Gastroesophageal sphincter (tissue), 4 donors: ENCODE measurements around the gene RAX2. TPM values are rescaled to one million over a fixed set of nuclear protein-coding genes. Genes with fewer than 3 reads are reported as not detected.

Experiments
- ATAC-seq: fragments of 150-250 bp; one replicate; pipeline ENCODE4 v1.9.1; 2016; ENCODE audit warnings: mild to moderate bottlenecking, moderate library complexity
- H3K27ac ChIP-seq, 4 donors: fragments of 200-600 bp; sonication (generic) in 3 of 4; 1 replicate in 3 of 4; 2 replicates in 1 of 4; pipeline ENCODE4 v1.5.1; 2016 to 2019
- H3K27me3 ChIP-seq: fragments of 200-600 bp; sonication (generic); one replicate; pipeline ENCODE4 v1.5.1; 2019
- H3K36me3 ChIP-seq, 2 donors: fragments of 200-600 bp; sonication (generic); one replicate each; pipeline ENCODE4 v1.5.1; 2019; ENCODE audit warnings: control low read depth in 1 of 2
- H3K4me1 ChIP-seq, 3 donors: fragments of 200-600 bp; sonication (generic); 1 replicate in 2 of 3; 2 replicates in 1 of 3; pipeline ENCODE4 v1.5.1; 2016 to 2019; ENCODE audit warnings: control low read depth in 2 of 3
- H3K4me3 ChIP-seq, 2 donors: fragments of 200-600 bp; sonication (generic); one replicate each; pipeline ENCODE4 v1.5.1; 2019; ENCODE audit warnings: mild to moderate bottlenecking in 1 of 2, moderate library complexity in 1 of 2
- H3K9me3 ChIP-seq, 3 donors: fragments of 200-600 bp; sonication (generic); one replicate each; pipeline ENCODE4 v1.5.1; 2017 to 2019; ENCODE audit warnings: control low read depth in 2 of 3
- EP300 ChIP-seq: sonication (generic); formaldehyde crosslinking; IDR thresholded peaks from one replicate; pipeline ENCODE4 v1.6.1; 2017; ENCODE audit warnings: antibody characterized with exemption, mild to moderate bottlenecking
- POLR2A ChIP-seq, 2 donors: fragments of 450-650 bp; IDR thresholded peaks; one replicate each; pipeline ENCODE4 v1.6.1; 2017; ENCODE audit warnings: antibody characterized with exemption in 2 of 2, mild to moderate bottlenecking in 2 of 2, moderate library complexity in 1 of 2
- POLR2AphosphoS5 ChIP-seq: sonication (generic); formaldehyde crosslinking; IDR thresholded peaks from one replicate; pipeline ENCODE4 v1.6.1; 2017; ENCODE audit warnings: antibody characterized with exemption
- WGBS, 2 donors: methylation state at CpG; one replicate each; pipeline ENCODE4 v1.1.5; 2018; ENCODE audit warnings: low coverage in 1 of 2; 5-methylcytosine and 5-hydroxymethylcytosine counted together
- small RNA-seq, 4 donors: library from RNA; depleted of rRNA; stranded (forward); fragments of <200 nt; gene quantifications; one replicate each; pipeline ENCODE3, GENCODE V24; 2016
- total RNA-seq, 4 donors: library from RNA; depleted of rRNA; stranded (reverse); fragments of >200 nt; gene quantifications; one replicate each; pipeline ENCODE4 v1.1.0, GENCODE V29; 2016
- TF ChIP-seq, protein P1 (sequence below), 4 experiments: fragments of 200-600 bp in 2 of 4; fragments of 450-650 bp in 2 of 4; sonication (generic) in 1 of 4; IDR thresholded peaks; one replicate each; pipeline ENCODE4 v1.5.1; 2017 to 2019; ENCODE audit warnings: antibody characterized with exemption in 4 of 4, mild to moderate bottlenecking in 2 of 4, moderate library complexity in 2 of 4

The RAX2 gene
- total RNA-seq, 4 donors from 2014 or later, result not detected

DNA sequence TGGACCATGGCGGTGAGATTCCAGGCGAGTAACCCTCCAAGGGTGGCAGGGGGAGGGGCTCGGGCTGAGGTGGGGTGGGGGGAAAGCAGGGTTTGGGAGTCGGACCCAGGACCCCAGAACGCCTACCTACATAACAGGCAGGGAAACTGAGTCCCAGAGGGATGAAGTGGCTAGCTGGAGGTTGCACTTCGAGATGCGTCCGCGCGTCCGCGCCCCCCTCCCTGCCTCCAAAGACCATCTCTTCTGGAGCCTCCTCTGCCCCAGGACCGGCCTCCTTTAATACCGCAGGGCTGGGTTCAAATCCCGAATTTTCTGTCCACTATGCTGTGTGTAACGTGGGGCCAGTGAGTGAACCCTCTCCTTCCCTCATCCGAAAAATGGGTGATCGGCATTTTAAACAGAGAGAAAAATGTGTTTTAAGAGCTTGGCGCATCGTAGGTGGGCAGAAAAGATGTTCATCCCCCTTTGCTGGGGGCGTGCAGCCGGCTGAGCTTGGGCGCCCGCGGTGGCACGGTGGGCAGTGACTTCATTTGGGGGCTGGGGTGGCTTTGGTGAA is 50.1 kb downstream of the RAX2 start:
- ATAC-seq, result no peak
- H3K4me1 ChIP-seq, result peaks cover 0 to 33% (median 9%) of the 10 kb centered on the region in 3 donors
- 0 to 10% methylated on average over 2 to 6 of the region's 26 CpGs for WGBS, 2 donors
- H3K4me3 ChIP-seq, result peak overlapping the region in 1 of 2 donors; percentile 34
- no peak for TF ChIP-seq POLR2AphosphoS5
- TF ChIP-seq, protein P1, sequence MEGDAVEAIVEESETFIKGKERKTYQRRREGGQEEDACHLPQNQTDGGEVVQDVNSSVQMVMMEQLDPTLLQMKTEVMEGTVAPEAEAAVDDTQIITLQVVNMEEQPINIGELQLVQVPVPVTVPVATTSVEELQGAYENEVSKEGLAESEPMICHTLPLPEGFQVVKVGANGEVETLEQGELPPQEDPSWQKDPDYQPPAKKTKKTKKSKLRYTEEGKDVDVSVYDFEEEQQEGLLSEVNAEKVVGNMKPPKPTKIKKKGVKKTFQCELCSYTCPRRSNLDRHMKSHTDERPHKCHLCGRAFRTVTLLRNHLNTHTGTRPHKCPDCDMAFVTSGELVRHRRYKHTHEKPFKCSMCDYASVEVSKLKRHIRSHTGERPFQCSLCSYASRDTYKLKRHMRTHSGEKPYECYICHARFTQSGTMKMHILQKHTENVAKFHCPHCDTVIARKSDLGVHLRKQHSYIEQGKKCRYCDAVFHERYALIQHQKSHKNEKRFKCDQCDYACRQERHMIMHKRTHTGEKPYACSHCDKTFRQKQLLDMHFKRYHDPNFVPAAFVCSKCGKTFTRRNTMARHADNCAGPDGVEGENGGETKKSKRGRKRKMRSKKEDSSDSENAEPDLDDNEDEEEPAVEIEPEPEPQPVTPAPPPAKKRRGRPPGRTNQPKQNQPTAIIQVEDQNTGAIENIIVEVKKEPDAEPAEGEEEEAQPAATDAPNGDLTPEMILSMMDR (IDR thresholded peaks at IDR 0.05), result no peak
- no peak for TF ChIP-seq EP300
- TF ChIP-seq POLR2A (IDR thresholded peaks at IDR 0.05), result no peak
- H3K27me3 ChIP-seq, result peaks cover 75% of the 10 kb centered on the region
- H3K9me3 ChIP-seq, result no peaks in the 10 kb centered on the region
- no peak overlapping the region for H3K27ac ChIP-seq
- H3K36me3 ChIP-seq, result no peaks in the 10 kb centered on the region

DNA sequence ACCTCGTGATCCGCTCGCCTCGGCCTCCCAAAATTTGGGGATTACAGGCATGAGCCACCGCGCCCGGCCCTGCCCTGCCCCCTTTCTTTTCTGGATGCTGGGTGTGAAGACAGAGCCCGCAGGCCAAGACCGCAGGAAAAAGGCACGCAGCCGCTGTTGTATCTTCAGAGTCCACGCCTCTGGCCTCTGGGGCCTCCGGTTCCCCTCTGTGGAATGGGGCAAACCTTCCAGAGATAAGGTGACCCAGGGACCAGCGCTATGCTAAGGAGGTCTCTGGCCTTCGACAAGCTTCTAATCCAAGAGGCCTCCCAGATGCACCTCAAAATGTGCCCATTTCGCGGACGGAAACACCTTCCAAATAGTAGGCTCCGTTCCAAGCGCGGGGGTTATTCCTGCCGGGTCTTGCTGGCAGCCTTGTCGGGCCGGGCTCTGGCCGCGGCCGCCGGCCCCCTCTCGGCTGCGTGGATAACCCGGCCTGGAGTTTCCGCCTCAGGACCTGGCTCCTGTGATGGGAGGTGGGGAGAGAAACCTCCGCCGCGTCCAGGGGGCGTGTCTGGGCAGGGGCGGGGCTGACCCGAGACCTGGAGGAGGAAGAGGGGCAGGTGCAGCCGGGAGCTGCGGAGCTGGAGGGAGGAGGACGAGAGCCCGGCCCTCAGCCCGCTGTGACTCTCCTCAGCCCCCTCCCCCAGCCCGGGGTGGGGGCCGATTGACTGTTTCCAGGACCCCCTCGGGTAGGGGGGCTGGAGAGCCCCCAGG is 50.7 kb downstream of the RAX2 start:
- no peaks in the 10 kb centered on the region for H3K36me3 ChIP-seq
- no peak overlapping the region for H3K27ac ChIP-seq
- H3K4me1 ChIP-seq, result peaks cover 0 to 33% (median 9%) of the 10 kb centered on the region in 3 donors
- H3K27me3 ChIP-seq, result peaks cover 74% of the 10 kb centered on the region
- peak overlapping the region in 1 of 2 donors; percentile 34 for H3K4me3 ChIP-seq
- no peaks in the 10 kb centered on the region for H3K9me3 ChIP-seq
- WGBS, 2 donors, result 0% methylated on average over 8 of the region's 46 CpGs; no CpG with 5 or more reads in 1 of the 2 donors
- TF ChIP-seq EP300 (no peak), POLR2AphosphoS5 (no peak), POLR2A (IDR thresholded peaks at IDR 0.05) (no peak)
- TF ChIP-seq, protein P1 (IDR thresholded peaks at IDR 0.05), result no peak
- peak; percentile 75 for ATAC-seq

- Histone ChIP-seq H3K9me3 (no peaks in the 10 kb centered on the region), H3K4me1 (peaks cover 0 to 33% (median 9%) of the 10 kb centered on the region in 3 donors), H3K4me3 (no peak overlapping the region), H3K27ac (no peak overlapping the region), H3K36me3 (no peaks in the 10 kb centered on the region), H3K27me3 (peaks cover 68% of the 10 kb centered on the region)
- TF ChIP-seq, protein P1 (IDR thresholded peaks at IDR 0.05), result no peak
- TF ChIP-seq POLR2A (IDR thresholded peaks at IDR 0.05) (no peak), EP300 (no peak), POLR2AphosphoS5 (no peak)
- WGBS, 2 donors, result 11 to 23% methylated on average over 4 to 7 of the region's 9 CpGs
- ATAC-seq, result no peak
Measured at GRCh38 chr19:3720349-3720917, 51.6 kb downstream of the RAX2 start.

DNA sequence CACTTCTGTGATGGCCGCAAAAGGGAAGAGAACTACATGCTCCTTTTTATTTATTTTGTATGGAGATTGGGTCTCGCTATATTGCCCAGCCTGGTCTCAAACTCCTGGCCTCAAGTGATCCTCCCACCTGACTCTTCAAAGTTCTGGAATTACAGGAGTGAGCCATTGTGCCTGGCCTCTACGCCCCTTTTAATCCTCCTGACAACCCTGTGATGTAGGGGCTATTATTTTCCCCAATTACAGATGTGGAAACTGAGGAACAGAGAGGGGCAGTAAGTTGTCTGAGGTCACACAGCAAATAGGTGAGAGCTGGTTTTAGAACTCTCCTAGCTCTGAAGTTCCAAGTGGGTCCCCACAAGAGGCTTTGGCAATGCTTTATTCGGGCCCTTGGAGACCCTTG is 52.2 kb downstream of the RAX2 start:
- no peaks in the 10 kb centered on the region for H3K9me3 ChIP-seq
- no peak for ATAC-seq
- H3K4me3 ChIP-seq, result no peak overlapping the region
- TF ChIP-seq POLR2AphosphoS5 (no peak), EP300 (no peak), POLR2A (IDR thresholded peaks at IDR 0.05) (no peak)
- TF ChIP-seq, protein P1 (IDR thresholded peaks at IDR 0.05), result no peak
- peaks cover 65% of the 10 kb centered on the region for H3K27me3 ChIP-seq
- H3K36me3 ChIP-seq, result no peaks in the 10 kb centered on the region
- 82 to 100% methylated on average over 1 to 4 of the region's 4 CpGs for WGBS, 2 donors
- peaks cover 0 to 33% (median 9%) of the 10 kb centered on the region in 3 donors for H3K4me1 ChIP-seq
- no peak overlapping the region for H3K27ac ChIP-seq

Small RNAs within 50 kb of the gene (small RNA-seq; reads per million reads assigned to genes)
- gene AC005777.1, result 0 reads per million in 4 donors

Other genes with a start within 250 kb of the RAX2 start
- not detected for gene TEKTIP1, start 233.1 kb downstream of the RAX2 start, total RNA-seq
- gene MFSD12, start 214.6 kb downstream of the RAX2 start, total RNA-seq, result 10 to 100 TPM; 22.1 to 94.1 (median 42.2) TPM
- 100 to 1,000 TPM; 106 to 203 (median 154) TPM for gene HMG20B, start 199.3 kb downstream of the RAX2 start, total RNA-seq
- gene GIPC3, start 186.8 kb downstream of the RAX2 start, total RNA-seq, result 10 to 100 TPM in 1 of 4 donors, 1 to 10 TPM in 2, under 1 TPM in 1; 0.94 to 16.8 (median 2.1) TPM
- gene TBXA2R, start 165.4 kb downstream of the RAX2 start, total RNA-seq, result 10 to 100 TPM in 1 of 4 donors, 1 to 10 TPM in 3; 1.4 to 14.9 (median 4.5) TPM
- gene CACTIN, start 145.4 kb downstream of the RAX2 start, total RNA-seq, result 10 to 100 TPM; 20.3 to 34.2 (median 28.6) TPM
- gene PIP5K1C, start 71.8 kb downstream of the RAX2 start, total RNA-seq, result 100 to 1,000 TPM in 1 of 4 donors, 10 to 100 TPM in 3; 50.8 to 165 (median 61.5) TPM
- 1 to 10 TPM in 1 of 4 donors, under 1 TPM in 1, not detected in 2; 0.78 to 3.6 TPM for gene TJP3, start 63.8 kb downstream of the RAX2 start, total RNA-seq
- gene APBA3, start 10.5 kb downstream of the RAX2 start, total RNA-seq, result 10 to 100 TPM; 12.5 to 30.4 (median 21.3) TPM
- 10 to 100 TPM; 31.8 to 90.1 (median 76.3) TPM for gene MRPL54, start 9.5 kb downstream of the RAX2 start, total RNA-seq
- gene MATK, start 14.2 kb upstream of the RAX2 start, total RNA-seq, result 1 to 10 TPM in 3 of 4 donors, under 1 TPM in 1; 0.47 to 5.0 (median 1.7) TPM
- under 1 TPM in 1 of 4 donors, not detected in 3; 0.13 TPM for gene ZFR2, start 96.8 kb upstream of the RAX2 start, total RNA-seq
- under 1 TPM in 3 of 4 donors, not detected in 1; 0.07 to 0.67 (median 0.12) TPM for gene ATCAY, start 108.5 kb upstream of the RAX2 start, total RNA-seq
- gene NMRK2, start 160.8 kb upstream of the RAX2 start, total RNA-seq, result 1 to 10 TPM in 2 of 4 donors, under 1 TPM in 1, not detected in 1; 0.69 to 8.6 (median 7.3) TPM
- gene DAPK3, start 198.9 kb upstream of the RAX2 start, total RNA-seq, result 100 to 1,000 TPM; 192 to 257 (median 235) TPM
- gene EEF2, start 213.2 kb upstream of the RAX2 start, total RNA-seq, result 1,000 to 10,000 TPM; 2,212 to 2,463 (median 2,311) TPM
- 10 to 100 TPM; 15.3 to 26.4 (median 16.8) TPM for gene PIAS4, start 235.5 kb upstream of the RAX2 start, total RNA-seq